A549 (cell line): ENCODE data around the gene DAB2. TPM values are rescaled to one million over a fixed set of nuclear protein-coding genes. Genes with fewer than 3 reads are reported as not detected.
A peak's percentile ranks its signal among the peaks of the same experiment; 100 is the strongest.

Source experiments
- ATAC-seq, 2 experiments: fragments of 200-7000 bp in 1 of 2; fragments of >200 bp in 1 of 2; cut with Nextera tagmentation in 1 of 2; cut with Tn5 transposase in 1 of 2; 3 replicates each; pipeline versions ENCODE4 v1.8.0 to v1.9.1; 2018 to 2020; ENCODE audit warnings: mild to moderate bottlenecking in 1 of 2, moderate library complexity in 1 of 2
- CTCF ChIA-PET: fragments of 300-600 bp; sonication (Branson Sonifier 250); formaldehyde crosslinking; extraction: SDS; loops from one replicate; lab custom pipeline; 2021; ENCODE audit warnings: antibody characterized with exemption, inconsistent platforms; lab: Yijun Ruan, JAX
- POLR2A ChIA-PET: fragments of 350-600 bp; formaldehyde crosslinking; extraction: SDS; loops from one replicate; lab custom pipeline; 2021; ENCODE audit warnings: antibody characterized with exemption, inconsistent platforms; lab: Yijun Ruan, JAX
- DNase-seq, 2 experiments: peaks; one replicate each; pipeline versions ENCODE4 v3.0.0 to v3.0.0-alpha.2; 2011 to 2016; ENCODE audit warnings: low read depth in 1 of 2, low spot score in 1 of 2
- FAIRE-seq: peaks from 2 replicates; lab custom pipeline; 2011; peaks lifted over from hg19 to GRCh38; lab: Jason Lieb, UNC
- H3K27ac ChIP-seq, 2 experiments: fragments of >200 bp; sonication (Bioruptor Twin); formaldehyde crosslinking; 3 replicates each; pipeline ENCODE4 v1.5.1; 2016 to 2017
- H3K4me1 ChIP-seq: fragments of >200 bp; sonication (Bioruptor Twin); formaldehyde crosslinking; 3 replicates; pipeline ENCODE4 v1.6.1; 2016
- H3K4me2 ChIP-seq: fragments of >200 bp; sonication (Bioruptor Twin); formaldehyde crosslinking; 3 replicates; pipeline ENCODE4 v1.6.1; 2016
- H3K4me3 ChIP-seq: fragments of >200 bp; sonication (Bioruptor Twin); formaldehyde crosslinking; 3 replicates; pipeline ENCODE4 v1.5.1; 2016
- H3K9me3 ChIP-seq: fragments of >200 bp; sonication (Bioruptor Twin); formaldehyde crosslinking; 3 replicates; pipeline ENCODE4 v1.6.1; 2016
- CEBPB ChIP-seq, 2 experiments: fragments of >200 bp in 1 of 2; sonication (Bioruptor Twin) in 1 of 2; formaldehyde crosslinking in 1 of 2; IDR thresholded peaks; 2 replicates each; pipeline ENCODE4 v1.6.1; 2012 to 2016
- CHD2 ChIP-seq: fragments of 150-350 bp; IDR thresholded peaks from 2 replicates; pipeline ENCODE4 v1.6.1; 2014; ENCODE audit warnings: low read length; ENCODE audit not compliant: partially characterized antibody
- E2F6 ChIP-seq: IDR thresholded peaks from 2 replicates; pipeline ENCODE4 v1.6.1; 2012; ENCODE audit warnings: low read depth, borderline replicate concordance
- EHF ChIP-seq: fragments of 250-450 bp; sonication (Bioruptor Pico); IDR thresholded peaks from 2 replicates; pipeline ENCODE4 v1.5.0; 2020; ENCODE audit warnings: mild to moderate bottlenecking
- ELK1 ChIP-seq: fragments of 150-350 bp; IDR thresholded peaks from 2 replicates; pipeline ENCODE4 v1.6.1; 2014; ENCODE audit warnings: low read depth, mild to moderate bottlenecking, low read length
- FOSB ChIP-seq: fragments of 250-450 bp; sonication (Bioruptor Pico); IDR thresholded peaks from 2 replicates; pipeline ENCODE4 v1.5.0; 2020; ENCODE audit warnings: mild to moderate bottlenecking, moderate library complexity
- FOSL2 ChIP-seq, 2 experiments: fragments of 450-650 bp in 1 of 2; fragments of >200 bp in 1 of 2; sonication (Bioruptor Twin) in 1 of 2; formaldehyde crosslinking; IDR thresholded peaks; 2 replicates each; pipeline versions ENCODE4 v1.5.0 to v1.6.1; 2016 to 2020; ENCODE audit warnings: mild to moderate bottlenecking in 1 of 2, moderate library complexity in 1 of 2
- GATA3 ChIP-seq: IDR thresholded peaks from 2 replicates; pipeline ENCODE4 v1.6.1; 2012; ENCODE audit warnings: borderline replicate concordance
- HES2 ChIP-seq: fragments of >200 bp; sonication (Bioruptor Twin); formaldehyde crosslinking; IDR thresholded peaks from 2 replicates; pipeline ENCODE4 v1.6.1; 2016
- HOXA7 ChIP-seq: fragments of 250-450 bp; sonication (Bioruptor Pico); IDR thresholded peaks from 2 replicates; pipeline ENCODE4 v1.5.0; 2020; ENCODE audit warnings: mild to moderate bottlenecking, moderate library complexity
- HOXB13 ChIP-seq: fragments of 250-450 bp; sonication (Bioruptor Pico); IDR thresholded peaks from 2 replicates; pipeline ENCODE4 v1.5.0; 2020; ENCODE audit warnings: low read depth, mild to moderate bottlenecking, moderate library complexity
- JUNB ChIP-seq: fragments of >200 bp; sonication (Bioruptor Twin); formaldehyde crosslinking; IDR thresholded peaks from 2 replicates; pipeline ENCODE4 v1.6.1; 2016
- KDM5A ChIP-seq: fragments of 200-600 bp; sonication (generic); IDR thresholded peaks from 2 replicates; pipeline ENCODE4 v1.6.1; 2016; ENCODE audit warnings: antibody characterized with exemption, mild to moderate bottlenecking
- NR3C1 ChIP-seq: fragments of >200 bp; sonication (Bioruptor Twin); formaldehyde crosslinking; IDR thresholded peaks from 3 replicates; pipeline ENCODE4 v1.6.1; 2017
- PHF8 ChIP-seq: fragments of 200-600 bp; sonication (generic); IDR thresholded peaks from 2 replicates; pipeline ENCODE4 v1.6.1; 2016; ENCODE audit warnings: low read depth, mild to moderate bottlenecking, antibody characterized with exemption, moderate library complexity, borderline replicate concordance
- REST ChIP-seq: fragments of 200-600 bp; sonication (generic); IDR thresholded peaks from 2 replicates; pipeline ENCODE4 v1.6.1; 2016; ENCODE audit warnings: antibody characterized with exemption, mild to moderate bottlenecking, moderate library complexity
- RFX5 ChIP-seq: fragments of 450-650 bp; IDR thresholded peaks from 2 replicates; pipeline ENCODE4 v1.7.1; 2014; ENCODE audit warnings: antibody characterized with exemption, mild to moderate bottlenecking, moderate library complexity
- RNF2 ChIP-seq: fragments of 200-600 bp; sonication (generic); IDR thresholded peaks from 2 replicates; pipeline ENCODE4 v1.6.1; 2016; ENCODE audit warnings: low read depth, mild to moderate bottlenecking, antibody characterized with exemption, moderate library complexity, borderline replicate concordance
- WGBS: methylation state at CpG from one replicate; pipeline ENCODE4 v1.1.6; 2017; ENCODE audit errors: missing lambda C conversion rate; 5-methylcytosine and 5-hydroxymethylcytosine counted together
- polyA plus RNA-seq, 4 experiments: library from polyadenylated mRNA; depleted of rRNA in 3 of 4; stranded (reverse); fragments of >200 nt; fragmentation: RNase III in 1 of 4; extraction: RNeasy Plus Mini Kit Qiagen cat#74134 plus additional on column Dnase treatment in 1 of 4; gene quantifications; 2 replicates in 3 of 4; 3 replicates in 1 of 4; pipeline ENCODE4 v1.2.3, GENCODE V29; 2011 to 2017

The DAB2 gene
- polyA plus RNA-seq, 2 of the 4 experiments (the other 2 are of a cell fraction): 13.6 to 17.1 TPM

GRCh38 chr5:39411985-39412384 is 12.8 kb downstream of the DAB2 start:
- no peaks in the 10 kb centered on the region for H3K9me3 ChIP-seq
- H3K27ac ChIP-seq: peak overlapping the region in 1 of 2 experiments; percentile 18; a peak in 1 of 6 replicates
- FAIRE-seq (no peak), ATAC-seq (no peak), DNase-seq (no peak)
- ChIA-PET CTCF (interaction anchor here (1.2 to 5.2 kb wide), 4 partner anchors 12 to 332 kb away, joined by 3 to 33 read pairs (median 4); partner anchors contain the start of gene DAB2), POLR2A (interaction anchor here (2.3 kb wide), 1 partner anchor 12 kb away, joined by 16 read pairs; the partner anchor contains the start of gene DAB2)
- H3K4me3 ChIP-seq: no peak overlapping the region
- H3K4me2 ChIP-seq: no peak overlapping the region
- TF ChIP-seq JUNB (no peak), CEBPB (IDR thresholded peaks at IDR 0.05) (no peak), REST (no peak), RNF2 (no peak), EHF (CRISPR knock-in tag) (no peak), HES2 (no peak), HOXA7 (no peak), HOXB13 (CRISPR knock-in tag) (no peak), E2F6 (no peak), GATA3 (no peak), CHD2 (no peak), KDM5A (no peak), NR3C1 (no peak), PHF8 (no peak)
- H3K4me1 ChIP-seq: peaks cover 26% of the 10 kb centered on the region
- WGBS: 97% methylated on average over 4 of the region's 4 CpGs

GRCh38 chr5:39411061-39411460 is 13.7 kb downstream of the DAB2 start:
- no peaks in the 10 kb centered on the region for H3K9me3 ChIP-seq
- peaks cover 26% of the 10 kb centered on the region for H3K4me1 ChIP-seq
- peak in 1 of 2 experiments; percentile 26 for DNase-seq
- TF ChIP-seq FOSL2 (IDR thresholded peaks at IDR 0.05) (peak; percentile 71; the same call in 1 of the 2 replicates), FOSL2 (CRISPR knock-in tag; IDR thresholded peaks at IDR 0.05) (peak; percentile 88), JUNB (peak; percentile 79), FOSB (CRISPR knock-in tag) (no peak), CEBPB (IDR thresholded peaks at IDR 0.05) (peak; percentile 27 to 49; a peak in 1 of 4 replicates)
- no peak for FAIRE-seq
- peak; percentile 56; a peak in 4 of 6 replicates for ATAC-seq
- 3% methylated on average over 1 of the region's 1 CpG for WGBS
- H3K27ac ChIP-seq: peak overlapping the region in 1 of 2 experiments; percentile 40; a peak in 2 of 6 replicates
- H3K4me3 ChIP-seq: no peak overlapping the region
- H3K4me2 ChIP-seq: peak overlapping the region; percentile 59
- ChIA-PET POLR2A (interaction anchor here (1.0 to 2.3 kb wide), 2 partner anchors 13 to 137 kb away, joined by 3 to 16 read pairs; partner anchors contain the start of gene DAB2), CTCF (interaction anchor here (0.7 to 5.2 kb wide), 4 partner anchors 12 to 136 kb away, joined by 3 to 33 read pairs (median 5); partner anchors contain the start of gene DAB2)

GRCh38 chr5:39409033-39409432 is 15.7 kb downstream of the DAB2 start:
- no peak for DNase-seq
- CTCF ChIA-PET: interaction anchor here (5.2 kb wide), 1 partner anchor 15 kb away, joined by 33 read pairs; the partner anchor contains the start of gene DAB2
- no peak for FAIRE-seq
- WGBS: 21% methylated on average over 1 of the region's 1 CpG
- Histone ChIP-seq H3K4me2 (no peak overlapping the region), H3K4me1 (peaks cover 26% of the 10 kb centered on the region), H3K4me3 (no peak overlapping the region), H3K27ac (no peak overlapping the region), H3K9me3 (no peaks in the 10 kb centered on the region)
- POLR2A ChIA-PET: no interaction called here
- no peak for ATAC-seq
- no peak for TF ChIP-seq RFX5
- TF ChIP-seq ELK1: no peak
